HG03175 (cell line): ENCODE results near the gene SMIM1.
"Not testable (repeated sequence)": the region's sequence is repeated elsewhere in the genome, so short reads cannot be mapped to it uniquely, and the experiment has no call there.

Experiments
- ATAC-seq: cut with Tn5 transposase; IDR thresholded peaks from one replicate; pipeline ENCODE4 v1.9.1; 2021; ENCODE audit warnings: mild to moderate bottlenecking, moderate library complexity; ENCODE audit not compliant: unreplicated experiment

The SMIM1 gene

DNA sequence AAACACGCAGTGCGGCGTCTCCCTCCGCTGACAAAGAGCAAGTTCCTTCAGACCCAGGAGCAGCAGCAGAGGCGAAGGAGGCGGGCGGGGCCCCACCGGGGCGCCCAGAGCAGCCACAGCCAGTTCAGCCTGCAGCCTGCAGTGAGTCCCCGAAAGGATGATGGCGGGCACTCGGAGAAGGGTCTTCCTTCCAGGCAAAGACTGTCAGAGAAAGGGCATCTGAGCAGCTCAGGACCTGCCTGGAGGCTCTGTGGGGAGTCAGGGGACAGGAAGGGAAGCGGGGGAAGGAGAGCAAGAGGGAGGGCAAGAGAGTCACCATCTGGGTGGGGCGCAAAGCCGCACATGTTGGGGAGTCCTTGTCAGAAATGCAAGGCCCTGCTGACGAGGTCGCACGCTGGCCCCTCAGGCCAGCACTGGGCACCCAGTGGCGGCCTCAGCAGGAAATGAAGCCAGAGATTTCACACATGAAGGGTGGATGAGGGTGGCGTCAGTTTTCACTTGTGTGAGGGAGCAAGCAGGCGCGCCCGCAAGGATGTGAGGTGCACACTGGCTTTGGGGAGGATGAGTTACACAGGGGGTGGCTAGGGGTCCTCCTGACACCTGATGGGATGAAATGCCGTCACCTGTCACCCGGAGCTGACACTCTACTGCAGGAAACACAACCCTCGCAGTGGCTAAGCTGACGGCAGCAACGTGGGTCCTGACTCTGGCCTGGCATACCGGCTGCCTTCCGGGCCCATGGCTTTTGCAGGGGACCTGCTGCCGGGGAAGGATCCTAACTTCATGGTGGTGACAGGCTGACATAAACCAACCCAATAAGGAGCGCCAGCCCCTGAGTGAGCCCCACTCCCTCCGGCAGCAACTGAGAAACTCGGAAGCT, 17.1 kb downstream of the SMIM1 start:
- no peak for ATAC-seq

GRCh38 chr1:3790500-3790923, 18.0 kb downstream of the SMIM1 start:
- no peak for ATAC-seq

DNA sequence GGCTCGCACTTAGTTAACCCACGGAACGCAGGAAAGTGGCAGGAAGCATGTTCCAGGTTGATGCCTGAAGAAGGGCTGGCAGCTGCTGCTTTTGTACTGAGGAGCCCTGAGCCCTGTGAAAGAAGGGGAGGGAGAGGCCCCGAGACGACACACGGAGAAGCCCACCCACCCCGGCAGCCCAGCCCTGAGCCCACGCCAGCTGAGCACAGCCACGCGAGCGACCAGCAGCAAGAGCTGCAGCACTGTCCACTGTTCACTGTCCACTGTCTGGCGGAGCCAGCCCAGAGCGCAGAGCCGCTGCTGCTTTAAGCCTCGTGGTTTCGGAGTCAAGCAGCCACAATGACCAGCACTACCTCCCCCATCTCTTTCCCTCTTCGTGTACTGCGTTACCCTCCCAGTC, 18.4 kb downstream of the SMIM1 start:
- ATAC-seq: no peak

- ATAC-seq: peak; percentile 35
Measured at GRCh38 chr1:3795453-3796214, 23.1 kb downstream of the SMIM1 start.

DNA sequence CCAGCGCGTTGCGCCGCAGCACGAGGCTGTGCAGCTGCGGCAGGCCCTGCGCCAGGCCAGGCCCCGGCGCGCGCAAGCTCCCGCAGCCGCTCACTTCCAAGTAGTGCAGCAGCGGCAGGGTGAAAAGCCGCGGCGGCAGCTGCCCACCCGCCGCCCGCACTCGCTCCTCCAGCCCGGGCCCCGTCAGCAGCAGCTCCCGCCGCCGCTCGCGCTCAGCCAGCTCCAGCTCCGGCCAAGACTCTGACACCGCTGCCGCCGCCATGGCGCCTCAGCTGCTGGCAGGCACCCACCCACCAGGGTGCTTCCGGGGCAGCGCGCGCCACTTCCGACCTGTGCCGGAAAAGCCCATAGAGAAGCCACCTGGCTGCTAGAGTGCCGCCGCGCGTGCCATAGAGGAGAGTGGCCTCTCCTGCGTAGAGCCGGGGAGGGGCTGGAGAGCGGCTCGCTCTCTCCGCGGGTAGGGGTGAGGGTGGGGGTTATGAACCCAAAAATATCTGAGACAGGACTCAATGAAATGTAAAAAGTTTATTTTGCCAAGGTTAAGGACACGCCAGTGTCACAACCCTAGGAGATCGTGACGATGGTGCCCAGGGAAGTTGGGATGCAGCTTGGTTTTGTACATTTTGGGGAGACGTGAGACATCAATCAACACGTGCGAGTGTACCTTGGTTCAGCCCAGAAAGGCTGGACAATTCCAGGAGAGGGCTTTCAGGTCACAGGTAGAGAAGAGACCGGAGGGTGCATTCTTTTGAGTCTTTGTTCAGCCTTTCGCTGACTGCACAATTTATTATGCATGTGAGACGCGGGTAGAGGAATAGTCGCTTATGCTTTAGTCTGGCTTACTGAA, 23.9 kb downstream of the SMIM1 start, which contains the start of gene LRRC47:
TSS of gene LRRC47 (minus strand) at position 284 of the 847 bp plus-strand sequence. CDS start at position 262, 22 bp downstream.
- peak; percentile 99 for ATAC-seq

DNA sequence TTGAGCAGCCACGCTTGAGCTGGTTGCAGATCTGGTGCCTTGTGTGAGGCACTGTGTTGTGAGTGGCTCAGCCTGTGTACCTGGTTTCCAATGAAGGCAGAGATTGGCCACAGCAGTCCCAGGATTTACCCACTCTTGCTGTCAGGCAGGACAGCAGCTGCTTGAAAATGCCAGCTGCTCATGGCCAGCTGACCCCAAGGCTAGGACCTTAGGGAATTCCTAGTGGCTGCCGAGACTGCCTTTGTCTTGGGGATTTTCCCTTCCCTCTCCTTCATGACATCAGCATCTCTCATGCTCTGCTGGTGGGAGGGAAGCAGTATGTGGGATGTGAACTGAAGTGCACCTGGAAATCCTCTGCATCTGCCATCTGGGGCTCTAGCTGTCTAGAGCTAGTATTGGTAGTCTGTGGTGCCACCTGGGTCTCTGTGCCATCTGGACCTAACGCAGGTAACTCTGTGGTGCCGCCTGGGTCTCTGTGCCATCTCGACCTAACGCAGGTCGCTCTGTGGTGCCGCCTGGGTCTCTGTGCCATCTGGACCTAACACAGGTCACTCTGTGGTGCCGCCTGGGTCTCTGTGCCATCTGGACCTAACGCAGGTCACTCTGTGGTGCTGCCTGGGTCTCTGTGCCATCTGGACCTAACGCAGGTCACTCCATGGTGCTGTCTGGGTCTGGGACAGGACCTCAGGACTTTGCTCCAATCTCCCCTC, 27.6 kb downstream of the SMIM1 start:
- ATAC-seq: no peak

GRCh38 chr1:3800795-3801194, 28.2 kb downstream of the SMIM1 start:
- not testable (repeated sequence) for ATAC-seq

GRCh38 chr1:3803905-3804626, 31.5 kb downstream of the SMIM1 start:
- no peak for ATAC-seq

DNA sequence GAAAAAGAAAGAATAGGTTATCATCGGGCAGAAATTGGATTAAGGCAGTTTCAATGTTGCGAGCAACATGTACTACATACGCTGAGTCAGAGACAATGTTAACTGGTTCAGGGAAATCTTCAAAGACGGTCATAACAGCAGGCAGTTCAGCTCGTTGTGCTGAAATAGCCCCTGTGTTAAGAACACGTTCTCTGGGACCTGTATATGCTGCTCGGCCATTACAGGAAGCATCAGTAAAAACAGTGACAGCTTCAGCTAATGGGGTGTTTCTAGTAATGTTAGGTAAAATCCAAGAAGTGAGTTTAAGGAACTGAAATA, 32.0 kb downstream of the SMIM1 start:
- ATAC-seq: not testable (repeated sequence)

- ATAC-seq: no peak
Measured at GRCh38 chr1:3805038-3805437, 32.5 kb downstream of the SMIM1 start.

- ATAC-seq: no peak
Measured at GRCh38 chr1:3807769-3808168, 35.2 kb downstream of the SMIM1 start.

- ATAC-seq: no peak
Measured at GRCh38 chr1:3809680-3810079, 37.1 kb downstream of the SMIM1 start.

DNA sequence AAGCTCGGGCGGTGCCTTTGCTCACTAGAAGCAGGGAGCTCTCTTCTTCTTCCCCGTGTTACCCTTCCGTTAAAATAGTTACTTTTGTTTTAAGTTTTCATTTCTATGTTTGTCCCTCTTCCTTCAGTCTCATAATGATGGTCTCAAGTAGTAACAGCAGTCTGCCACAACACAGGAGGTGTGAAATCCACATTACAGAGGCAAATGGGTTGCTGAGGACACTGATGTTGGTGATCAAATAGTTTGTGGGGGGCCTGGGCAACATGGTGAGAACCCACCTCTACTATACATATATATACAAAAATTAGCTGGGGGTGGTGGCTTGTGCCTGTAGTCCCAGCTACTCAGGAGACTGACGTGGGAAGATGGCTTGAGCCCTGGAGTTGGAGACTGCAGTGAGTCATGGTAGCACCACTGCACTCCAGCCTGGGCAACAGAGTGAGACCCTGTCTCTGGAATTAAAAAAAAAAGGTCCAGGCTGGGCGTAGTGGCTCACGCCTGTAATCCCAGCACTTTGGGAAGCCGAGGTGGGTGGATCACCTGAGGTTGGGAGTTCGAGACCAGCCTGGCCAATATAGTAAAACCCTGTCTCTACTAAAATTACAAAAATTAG, 37.7 kb downstream of the SMIM1 start:
- ATAC-seq: not testable (repeated sequence)

- ATAC-seq: no peak
Measured at GRCh38 chr1:3811595-3811911, 39.0 kb downstream of the SMIM1 start.

DNA sequence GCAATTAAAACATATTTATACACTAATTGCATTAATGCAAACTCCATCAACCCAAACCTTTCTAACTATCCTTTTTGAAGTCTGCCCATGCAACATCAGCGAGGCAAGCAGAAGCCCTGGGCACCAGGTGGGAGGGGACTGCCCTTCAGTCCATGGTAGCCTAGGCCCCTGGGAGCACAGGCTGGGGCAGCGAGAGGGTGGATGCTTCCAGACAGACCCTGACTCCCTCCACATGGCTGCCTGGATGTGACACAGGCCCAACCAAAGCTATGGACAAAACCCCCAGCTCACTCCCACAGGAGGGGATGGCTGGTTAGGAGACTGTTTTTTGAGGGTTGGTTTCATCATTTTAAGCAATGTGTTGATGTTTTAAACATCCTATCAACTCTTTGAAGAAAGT, 41.5 kb downstream of the SMIM1 start:
- ATAC-seq: no peak

DNA sequence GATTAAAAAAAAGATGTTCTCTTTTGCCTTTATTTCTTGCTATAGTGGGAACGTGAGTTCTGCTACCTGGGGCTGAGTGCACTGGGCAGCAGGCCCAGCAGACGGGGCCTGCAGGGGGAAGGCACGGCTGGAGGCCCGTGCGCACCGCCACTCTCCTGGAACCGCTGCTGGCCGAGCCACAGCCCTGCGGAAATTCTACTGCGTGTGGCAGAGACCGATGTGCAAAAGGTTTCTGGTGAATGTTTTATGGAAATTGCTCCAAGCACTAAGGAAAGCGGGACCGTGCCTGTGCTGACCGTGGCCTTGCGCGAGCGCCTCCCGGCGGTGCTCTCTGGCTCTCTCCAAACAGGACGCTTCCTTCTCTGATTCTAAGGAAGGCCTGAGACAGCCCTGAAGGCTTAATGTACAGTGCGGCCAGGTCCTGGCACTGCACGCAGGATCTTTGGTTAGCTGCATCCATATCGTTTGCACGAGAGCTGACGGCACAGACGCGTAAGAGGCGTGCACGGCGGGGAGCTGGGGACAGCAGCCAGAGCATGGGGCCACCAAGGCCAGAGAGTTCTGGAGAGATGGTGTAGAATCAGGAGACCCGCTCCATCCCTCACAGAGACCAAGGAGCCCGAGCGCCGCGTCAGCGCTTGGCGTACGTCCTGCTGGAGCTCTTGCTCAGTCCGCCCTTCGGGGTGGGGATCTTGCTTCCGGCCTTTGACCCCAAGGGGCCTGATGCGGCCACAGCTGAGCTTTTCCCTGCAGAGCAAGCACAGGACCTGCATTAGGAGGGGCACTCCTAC, 42.4 kb downstream of the SMIM1 start:
- ATAC-seq: no peak

- ATAC-seq: no peak
Measured at GRCh38 chr1:3816331-3817137, 44.0 kb downstream of the SMIM1 start.

GRCh38 chr1:3817138-3817740, 44.7 kb downstream of the SMIM1 start:
- ATAC-seq: no peak
